Colonic mucosa (tissue), 4 donors: ENCODE results near the gene KIF15. TPM values are rescaled to one million over a fixed set of nuclear protein-coding genes. Genes with fewer than 3 reads are reported as not detected.
A peak's percentile ranks its signal among the peaks of the same experiment; 100 is the strongest.

ENCODE experiments used
- DNase-seq: peaks from one replicate; pipeline ENCODE4 v3.0.0-alpha.2; 2020
- H3K27ac ChIP-seq: fragments of 200-600 bp; one replicate; pipeline ENCODE4 v1.8.0; 2021
- H3K27me3 ChIP-seq: fragments of 200-600 bp; one replicate; pipeline ENCODE4 v1.8.0; 2021
- H3K36me3 ChIP-seq: fragments of 200-600 bp; one replicate; pipeline ENCODE4 v1.8.0; 2021
- H3K4me1 ChIP-seq: fragments of 200-600 bp; one replicate; pipeline ENCODE4 v1.8.0; 2021; ENCODE audit warnings: mild to moderate bottlenecking
- H3K4me3 ChIP-seq: fragments of 200-600 bp; one replicate; pipeline ENCODE4 v1.8.0; 2021
- H3K9ac ChIP-seq, 2 donors: one replicate each; pipeline ENCODE4 v1.7.0; 2013; ENCODE audit warnings: control low read depth in 2 of 2, low read depth in 2 of 2, low read length in 2 of 2
- H3K9me3 ChIP-seq: fragments of 200-600 bp; one replicate; pipeline ENCODE4 v1.8.0; 2021
- CTCF ChIP-seq: fragments of 200-600 bp; IDR thresholded peaks from one replicate; pipeline ENCODE4 v1.8.0; 2022; ENCODE audit warnings: antibody characterized with exemption, mild to moderate bottlenecking
- intact Hi-C: fragments of 100-400 bp; cut with DNase I; formaldehyde crosslinking; loops from one replicate; pipeline ENCODE4 v1.14.1; 2022
- total RNA-seq, 2 donors: library from RNA; stranded (reverse); fragmentation: NEBNext Ultra II Directional in 1 of 2; extraction: Animal tissue kit (Norgen Biotek cat#: 25700) in 1 of 2; gene quantifications; one replicate each; pipeline ENCODE4 v1.2.1, GENCODE V29; 2021
- donor health status: healthy.
- donor health status: DM: no; HTN: no; CAD: no.
- donor health status: DM: no; HTN: no; CAD: no.

KIF15 gene
- total RNA-seq, 2 donors from 2014 or later = 5.9 to 21.3 TPM

GRCh38 chr3:44861412-44862225 is 100.0 kb downstream of the KIF15 start, which contains the start of gene TMEM42:
TMEM42 (plus strand) TSS chr3:44861912; CDS start chr3:44861925, 13 bp downstream.
- no peak for TF ChIP-seq CTCF
- Histone ChIP-seq H3K4me3 (peak within 1 kb of the TSS; percentile 60), H3K36me3 (no peaks in the 10 kb centered on the region), H3K27ac (peak within 1 kb of the TSS; percentile 68), H3K27me3 (no peaks in the 10 kb centered on the region), H3K4me1 (no peaks in the 10 kb centered on the region), H3K9me3 (no peaks in the 10 kb centered on the region), H3K9ac (peak within 1 kb of the TSS; percentile 76 to 90)
- DNase-seq = peak; percentile 90
- intact Hi-C loops = no loop called here

DNA sequence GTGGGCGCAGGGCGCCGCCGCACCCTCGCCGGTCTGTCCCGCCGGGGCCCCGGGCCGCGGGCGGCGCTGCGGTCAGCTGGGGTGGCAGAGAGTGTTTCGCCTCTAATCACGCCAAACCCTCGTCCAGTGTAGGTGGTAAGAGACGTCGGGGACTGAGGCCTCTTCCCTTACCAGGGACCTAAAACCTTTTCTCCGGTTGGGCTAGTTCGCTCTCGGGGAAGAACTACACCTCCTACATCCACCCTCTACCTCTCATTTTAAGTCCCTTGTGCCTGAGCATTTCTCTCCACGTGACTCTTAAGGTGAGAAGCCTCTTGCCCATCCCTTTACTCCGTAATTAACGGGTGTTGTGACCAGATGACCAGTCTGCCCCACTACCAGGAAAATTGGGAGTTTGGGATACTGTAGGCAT is 100.6 kb downstream of the KIF15 start:
- Histone ChIP-seq H3K27me3 (no peaks in the 10 kb centered on the region), H3K9ac (peak overlapping the region; percentile 76 to 90), H3K36me3 (no peaks in the 10 kb centered on the region), H3K27ac (no peak overlapping the region), H3K4me1 (no peaks in the 10 kb centered on the region), H3K4me3 (peak overlapping the region; percentile 60), H3K9me3 (no peaks in the 10 kb centered on the region)
- no peak for TF ChIP-seq CTCF
- intact Hi-C loops = no loop called here
- DNase-seq = peak; percentile 31

GRCh38 chr3:44865272-44866035 is 103.9 kb downstream of the KIF15 start:
- no peak for TF ChIP-seq CTCF
- H3K4me1 ChIP-seq = no peaks in the 10 kb centered on the region
- no peaks in the 10 kb centered on the region for H3K9me3 ChIP-seq
- no peaks in the 10 kb centered on the region for H3K27me3 ChIP-seq
- no peaks in the 10 kb centered on the region for H3K36me3 ChIP-seq
- no peak overlapping the region for H3K4me3 ChIP-seq
- intact Hi-C loops = no loop called here
- no peak for DNase-seq
- no peak overlapping the region for H3K27ac ChIP-seq
- no peak overlapping the region for H3K9ac ChIP-seq

DNA sequence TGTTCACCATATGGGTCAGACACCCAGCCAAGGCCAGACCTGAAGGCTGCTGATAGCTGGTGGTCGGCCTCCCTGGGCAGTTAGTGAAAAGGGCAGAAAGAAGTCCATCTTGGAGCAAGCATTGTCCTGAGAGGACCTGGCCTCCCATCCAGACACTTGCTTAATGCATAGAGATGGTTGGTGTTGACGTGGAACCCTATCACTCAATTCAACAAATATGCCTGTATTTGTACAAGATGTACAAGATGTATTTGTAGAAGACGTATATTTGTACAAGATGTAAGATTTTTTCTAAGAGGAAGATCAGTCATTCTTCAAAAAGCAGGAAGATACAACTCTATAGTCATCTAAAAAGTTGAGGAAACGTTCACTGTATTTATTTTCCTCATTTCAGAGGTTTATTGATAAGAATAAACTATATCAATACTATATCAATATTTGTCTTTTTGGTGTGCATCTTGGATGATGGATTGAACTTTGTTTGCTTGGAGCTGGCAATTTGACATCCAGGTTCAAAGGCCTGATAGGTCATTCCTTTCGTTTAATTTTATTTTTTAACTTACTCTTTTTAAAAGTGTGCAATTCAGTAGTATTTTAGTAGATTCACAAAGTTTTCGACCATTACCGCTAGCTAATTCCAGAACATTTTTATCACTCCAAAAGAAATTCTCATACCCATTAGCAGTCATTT is 106.0 kb downstream of the KIF15 start:
- DNase-seq = no peak
- H3K4me3 ChIP-seq = no peak overlapping the region
- H3K9ac ChIP-seq = no peak overlapping the region
- no peaks in the 10 kb centered on the region for H3K36me3 ChIP-seq
- H3K27me3 ChIP-seq = no peaks in the 10 kb centered on the region
- no peak overlapping the region for H3K27ac ChIP-seq
- no peaks in the 10 kb centered on the region for H3K4me1 ChIP-seq
- no peaks in the 10 kb centered on the region for H3K9me3 ChIP-seq
- TF ChIP-seq CTCF = no peak
- intact Hi-C loops = no loop called here

GRCh38 chr3:44870375-44871061 is 108.9 kb downstream of the KIF15 start:
- no peaks in the 10 kb centered on the region for H3K4me1 ChIP-seq
- TF ChIP-seq CTCF = no peak
- H3K4me3 ChIP-seq = no peak overlapping the region
- DNase-seq = peak; percentile 77
- no peaks in the 10 kb centered on the region for H3K9me3 ChIP-seq
- H3K36me3 ChIP-seq = no peaks in the 10 kb centered on the region
- no peak overlapping the region for H3K27ac ChIP-seq
- H3K9ac ChIP-seq = no peak overlapping the region
- H3K27me3 ChIP-seq = no peaks in the 10 kb centered on the region
- intact Hi-C loops = no loop called here
